Activated T-cell treated with anti-CD3 and anti-CD28 coated beads, Interleukin-2, amount 50 U/mL, for 4 hours (primary cell): ENCODE measurements around the gene PDCL2. TPM values are rescaled to one million over a fixed set of nuclear protein-coding genes. Genes with fewer than 3 reads are reported as not detected.

Experiments
- total RNA-seq, 3 donors: library from RNA; stranded (reverse); gene quantifications; one replicate each; pipeline ENCODE4 v1.2.1, GENCODE V29; 2021

The PDCL2 gene
- total RNA-seq, 3 donors from 2014 or later = not detected

Other genes with a start within 250 kb of the PDCL2 start
- 10 to 100 TPM in 2 of 3 donors, 1 to 10 TPM in 1; 9.4 to 21.0 (median 12.7) TPM for gene SRD5A3, start 246.0 kb downstream of the PDCL2 start, total RNA-seq
- gene TMEM165, start 196.3 kb downstream of the PDCL2 start, total RNA-seq = 10 to 100 TPM; 72.3 to 75.1 (median 75.0) TPM
- 10 to 100 TPM; 10.9 to 14.0 (median 12.4) TPM for gene CLOCK, start 45.3 kb downstream of the PDCL2 start, total RNA-seq
- gene NMU, start 44.1 kb upstream of the PDCL2 start, total RNA-seq = under 1 TPM; 0.50 to 0.92 (median 0.58) TPM
- not detected for gene EXOC1L, start 227.5 kb upstream of the PDCL2 start, total RNA-seq